Measurements from ENCODE around the gene THAP2. TPM values are rescaled to one million over a fixed set of nuclear protein-coding genes. Genes with fewer than 3 reads are reported as not detected.
"Not testable (repeated sequence)": the region's sequence is repeated elsewhere in the genome, so short reads cannot be mapped to it uniquely, and the experiment has no call there.

THAP2 gene
- total RNA-seq, 2 donors from 2014 or later: 2.4 to 4.8 TPM

GRCh38 chr12:71685914-71686657 is 22.0 kb downstream of the THAP2 start, which contains the start of gene TMEM19:
Gene TMEM19, plus strand, starts transcription at chr12:71686082. Its CDS starts 599 bp downstream, at chr12:71686681.
- under 1% methylated on average over 53 of the region's 63 CpGs for WGBS
- H3K27me3 ChIP-seq (replicated peaks; ENCODE audit: insufficient read depth): no peaks in the 10 kb centered on the region
- intact Hi-C loops (cut with DNase I): loop anchor here (1.0 to 5.0 kb wide), 2 partner anchors 22 to 66 kb away; partner anchors contain the start of genes RAB21 and THAP2
- no peaks in the 10 kb centered on the region for H3K9me3 ChIP-seq
- DNase-seq (ENCODE audit: low spot score): peak; percentile 89
- no peaks in the 10 kb centered on the region for H3K36me3 ChIP-seq
- peak within 1 kb of the TSS; percentile 60 to 65 for H3K4me3 ChIP-seq
- H3K4me1 ChIP-seq (replicated peaks): no peaks in the 10 kb centered on the region
- peak; percentile 53 for TF ChIP-seq POLR2A (IDR thresholded peaks at IDR 0.05)
- TF ChIP-seq POLR2AphosphoS5 (IDR thresholded peaks at IDR 0.05): peak; percentile 66
- TF ChIP-seq CTCF (IDR thresholded peaks at IDR 0.05): peak in 2 of 4 experiments; percentile 38 to 44
- H3K27ac ChIP-seq: peak within 1 kb of the TSS; percentile 83 to 89

DNA sequence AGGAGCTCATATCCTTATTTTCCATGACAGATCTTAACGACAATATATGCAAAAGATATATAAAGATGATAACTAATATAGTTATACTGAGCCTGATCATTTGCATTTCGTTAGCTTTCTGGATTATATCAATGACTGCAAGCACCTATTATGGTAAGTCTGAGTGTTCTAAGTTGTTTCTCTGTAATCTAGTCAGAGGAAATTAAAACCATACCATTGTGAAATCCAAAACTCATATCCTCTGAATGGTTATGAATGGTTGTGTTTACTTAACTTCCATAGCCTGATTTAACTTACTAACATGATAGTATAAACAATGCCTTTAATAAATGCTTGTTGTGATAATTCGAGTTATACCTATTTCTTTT is 22.5 kb downstream of the THAP2 start:
- 8% methylated on average over 3 of the region's 3 CpGs for WGBS
- H3K9me3 ChIP-seq: no peaks in the 10 kb centered on the region
- no peak for DNase-seq (ENCODE audit: low spot score)
- no peaks in the 10 kb centered on the region for H3K27me3 ChIP-seq (replicated peaks; ENCODE audit: insufficient read depth)
- no peaks in the 10 kb centered on the region for H3K4me1 ChIP-seq (replicated peaks)
- TF ChIP-seq POLR2AphosphoS5 (IDR thresholded peaks at IDR 0.05): no peak
- TF ChIP-seq CTCF (IDR thresholded peaks at IDR 0.05): no peak
- no peak for TF ChIP-seq POLR2A (IDR thresholded peaks at IDR 0.05)
- intact Hi-C loops (cut with DNase I): loop anchor here (5.0 kb wide), 1 partner anchor 66 kb away; the partner anchor contains the start of gene RAB21
- no peaks in the 10 kb centered on the region for H3K36me3 ChIP-seq
- peak overlapping the region; percentile 83 to 89 for H3K27ac ChIP-seq
- peak overlapping the region; percentile 60 to 65 for H3K4me3 ChIP-seq

DNA sequence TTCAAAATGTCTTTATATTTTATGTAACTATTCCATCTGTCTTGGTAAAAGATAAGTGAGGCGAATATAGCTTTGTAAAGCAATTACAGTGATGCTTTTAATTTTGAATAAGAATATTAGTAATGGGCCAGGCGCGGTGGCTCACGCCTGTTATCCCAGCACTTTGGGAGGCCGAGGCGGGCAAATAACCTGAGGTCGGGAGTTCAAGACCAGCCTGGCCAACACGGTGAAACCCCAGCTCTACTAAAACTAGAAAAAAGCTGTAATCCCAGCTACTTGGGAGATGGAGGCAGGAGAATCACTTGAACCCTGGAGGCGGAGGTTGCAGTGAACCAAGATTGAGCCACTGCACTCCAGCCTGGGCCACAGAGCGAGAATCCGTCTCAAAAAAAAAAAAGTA is 23.1 kb downstream of the THAP2 start:
- intact Hi-C loops (cut with DNase I): loop anchor here (5.0 kb wide), 1 partner anchor 65 kb away; the partner anchor contains the start of gene RAB21
- not testable (repeated sequence) for H3K4me1 ChIP-seq (replicated peaks); H3K27me3 ChIP-seq (replicated peaks; ENCODE audit: insufficient read depth); H3K36me3 ChIP-seq; DNase-seq (ENCODE audit: low spot score); H3K27ac ChIP-seq; H3K9me3 ChIP-seq
- WGBS: 84% methylated on average over 11 of the region's 11 CpGs
- H3K4me3 ChIP-seq: peak overlapping the region in 1 of 2 donors; percentile 65

- Histone ChIP-seq H3K36me3 (no peaks in the 10 kb centered on the region), H3K4me1 (replicated peaks) (no peaks in the 10 kb centered on the region), H3K27me3 (replicated peaks; ENCODE audit: insufficient read depth) (no peaks in the 10 kb centered on the region), H3K9me3 (no peaks in the 10 kb centered on the region), H3K4me3 (no peak overlapping the region), H3K27ac (no peak overlapping the region)
- no peak for DNase-seq (ENCODE audit: low spot score)
- no peak for TF ChIP-seq POLR2AphosphoS5 (IDR thresholded peaks at IDR 0.05)
- TF ChIP-seq CTCF (IDR thresholded peaks at IDR 0.05): no peak
- no peak for TF ChIP-seq POLR2A (IDR thresholded peaks at IDR 0.05)
- WGBS: 50% methylated on average over 5 of the region's 5 CpGs
- intact Hi-C loops (cut with DNase I): loop anchor here (5.0 kb wide), 1 partner anchor 63 kb away; the partner anchor contains the start of gene RAB21
Observed at GRCh38 chr12:71688961-71689570, 25.0 kb downstream of the THAP2 start.

GRCh38 chr12:71691504-71692129 is 27.5 kb downstream of the THAP2 start:
- intact Hi-C loops (cut with DNase I): no loop called here
- no peaks in the 10 kb centered on the region for H3K4me1 ChIP-seq (replicated peaks)
- H3K27ac ChIP-seq: no peak overlapping the region
- no peak overlapping the region for H3K4me3 ChIP-seq
- DNase-seq (ENCODE audit: low spot score): no peak
- TF ChIP-seq POLR2AphosphoS5 (IDR thresholded peaks at IDR 0.05) (no peak), POLR2A (IDR thresholded peaks at IDR 0.05) (no peak), CTCF (IDR thresholded peaks at IDR 0.05) (no peak)
- WGBS: 76% methylated on average over 4 of the region's 4 CpGs
- H3K27me3 ChIP-seq (replicated peaks; ENCODE audit: insufficient read depth): no peaks in the 10 kb centered on the region
- H3K9me3 ChIP-seq: no peaks in the 10 kb centered on the region
- H3K36me3 ChIP-seq: no peaks in the 10 kb centered on the region
